Measurements from ENCODE around the gene GEMIN7. TPM values are rescaled to one million over a fixed set of nuclear protein-coding genes. Genes with fewer than 3 reads are reported as not detected.

GEMIN7 gene
- total and polyA plus RNA-seq, 2 of the 13 experiments (the other 11 are each of a cell fraction or from before 2014, with no cell fraction given), result 24.1 to 30.6 TPM

GRCh38 chr19:45059258-45059965 lies 19.6 kb upstream of the GEMIN7 start (continued):
- TF ChIP-seq SNAI1 (CRISPR knock-in tag; IDR thresholded peaks at IDR 0.05; ENCODE audit: borderline replicate concordance), result no peak
- no peak for TF ChIP-seq PHF5A (CRISPR knock-in tag; IDR thresholded peaks at IDR 0.05; ENCODE audit: low read depth, unreplicated experiment)
- TF ChIP-seq NCOA5 (CRISPR knock-in tag; IDR thresholded peaks at IDR 0.05), result no peak
- no peak for TF ChIP-seq ZNF280B (CRISPR knock-in tag; IDR thresholded peaks at IDR 0.05; ENCODE audit: borderline replicate concordance)
- no peak for TF ChIP-seq NCOR1 (IDR thresholded peaks at IDR 0.05; ENCODE audit: borderline replicate concordance, low read length)
- TF ChIP-seq IRX3 (CRISPR knock-in tag; IDR thresholded peaks at IDR 0.05; ENCODE audit: borderline replicate concordance, low read depth), result no peak
- TF ChIP-seq, protein P1, sequence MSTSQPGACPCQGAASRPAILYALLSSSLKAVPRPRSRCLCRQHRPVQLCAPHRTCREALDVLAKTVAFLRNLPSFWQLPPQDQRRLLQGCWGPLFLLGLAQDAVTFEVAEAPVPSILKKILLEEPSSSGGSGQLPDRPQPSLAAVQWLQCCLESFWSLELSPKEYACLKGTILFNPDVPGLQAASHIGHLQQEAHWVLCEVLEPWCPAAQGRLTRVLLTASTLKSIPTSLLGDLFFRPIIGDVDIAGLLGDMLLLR (CRISPR knock-in tag; IDR thresholded peaks at IDR 0.05), result no peak
- peak; percentile 27; the same call in 1 of the 2 replicates for TF ChIP-seq FOXP4 (CRISPR knock-in tag; IDR thresholded peaks at IDR 0.05)
- peak; percentile 38; the same call in 1 of the 2 replicates for TF ChIP-seq SP4 (CRISPR knock-in tag; IDR thresholded peaks at IDR 0.05)
- TF ChIP-seq ZBTB42 (CRISPR knock-in tag; IDR thresholded peaks at IDR 0.05), result no peak
- TF ChIP-seq NR2F1 (CRISPR knock-in tag; IDR thresholded peaks at IDR 0.05), result no peak
- TF ChIP-seq, protein P2, sequence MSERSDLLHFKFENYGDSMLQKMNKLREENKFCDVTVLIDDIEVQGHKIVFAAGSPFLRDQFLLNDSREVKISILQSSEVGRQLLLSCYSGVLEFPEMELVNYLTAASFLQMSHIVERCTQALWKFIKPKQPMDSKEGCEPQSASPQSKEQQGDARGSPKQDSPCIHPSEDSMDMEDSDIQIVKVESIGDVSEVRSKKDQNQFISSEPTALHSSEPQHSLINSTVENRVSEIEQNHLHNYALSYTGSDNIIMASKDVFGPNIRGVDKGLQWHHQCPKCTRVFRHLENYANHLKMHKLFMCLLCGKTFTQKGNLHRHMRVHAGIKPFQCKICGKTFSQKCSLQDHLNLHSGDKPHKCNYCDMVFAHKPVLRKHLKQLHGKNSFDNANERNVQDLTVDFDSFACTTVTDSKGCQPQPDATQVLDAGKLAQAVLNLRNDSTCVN (CRISPR knock-in tag; IDR thresholded peaks at IDR 0.05; ENCODE audit: borderline replicate concordance), result no peak
- no peak for TF ChIP-seq ZNF224 (CRISPR knock-in tag; IDR thresholded peaks at IDR 0.05)
- TF ChIP-seq GABPA (IDR thresholded peaks at IDR 0.05; ENCODE audit: low read depth, low read length), result no peak
- peak; percentile 19; the same call in 1 of the 2 replicates for TF ChIP-seq GABPA (CRISPR knock-in tag; IDR thresholded peaks at IDR 0.05; ENCODE audit: low read depth)
- no peak for TF ChIP-seq KDM4B (CRISPR knock-in tag; IDR thresholded peaks at IDR 0.05)
- TF ChIP-seq EED (CRISPR knock-in tag; IDR thresholded peaks at IDR 0.05), result no peak
- TF ChIP-seq KAT7 (CRISPR knock-in tag; IDR thresholded peaks at IDR 0.05; ENCODE audit: borderline replicate concordance), result no peak
- no peak for TF ChIP-seq HDAC1 (CRISPR knock-in tag; IDR thresholded peaks at IDR 0.05)
- no peak for TF ChIP-seq FOXK1 (CRISPR knock-in tag; IDR thresholded peaks at IDR 0.05; ENCODE audit: borderline replicate concordance, low read depth)
- no peak for TF ChIP-seq ZNF616 (CRISPR knock-in tag; IDR thresholded peaks at IDR 0.05; ENCODE audit: low read depth)
- TF ChIP-seq ZKSCAN5 (CRISPR knock-in tag; IDR thresholded peaks at IDR 0.05), result no peak
- peak; percentile 10; the same call in 1 of the 2 replicates for TF ChIP-seq HOXA3 (CRISPR knock-in tag; IDR thresholded peaks at IDR 0.05)
- no peak for TF ChIP-seq SRSF1 (optimal IDR thresholded peaks at IDR 0.05; ENCODE audit: low read depth, low read length)
